Chondrocyte (in vitro differentiated cells): ENCODE measurements around the gene BICDL2. TPM values are rescaled to one million over a fixed set of nuclear protein-coding genes. Genes with fewer than 3 reads are reported as not detected.
A peak's percentile ranks its signal among the peaks of the same experiment; 100 is the strongest.
"Not testable (repeated sequence)": the region's sequence is repeated elsewhere in the genome, so short reads cannot be mapped to it uniquely, and the experiment has no call there.

Source experiments
- DNase-seq: peaks from one replicate; pipeline ENCODE4 v3.0.0; 2021; ENCODE audit warnings: mixed read lengths, low spot score
- H3K27ac Mint-ChIP-seq: one replicate; pipeline ENCODE4 v1.8.0; 2021; ENCODE audit warnings: mild to moderate bottlenecking, moderate library complexity, mixed read lengths; ENCODE audit not compliant: unreplicated experiment
- H3K27me3 Mint-ChIP-seq: 2 replicates; pipeline ENCODE4 v1.8.0; 2021; ENCODE audit warnings: low read depth, mixed read lengths
- H3K36me3 Mint-ChIP-seq: 2 replicates; pipeline ENCODE4 v1.8.0; 2021; ENCODE audit warnings: low read depth, mixed read lengths
- H3K4me1 Mint-ChIP-seq: 2 replicates; pipeline ENCODE4 v1.8.0; 2021; ENCODE audit warnings: low read depth, mild to moderate bottlenecking, mixed read lengths
- H3K4me3 Mint-ChIP-seq: one replicate; pipeline ENCODE4 v1.8.0; 2021; ENCODE audit warnings: mild to moderate bottlenecking, moderate library complexity, mixed read lengths; ENCODE audit not compliant: unreplicated experiment
- H3K9me3 Mint-ChIP-seq: 2 replicates; pipeline ENCODE4 v1.8.0; 2021; ENCODE audit warnings: low read depth, mixed read lengths
- CTCF ChIP-seq: fragments of 200-600 bp; sonication (generic); IDR thresholded peaks from 2 replicates; pipeline ENCODE4 v1.5.0; 2021; ENCODE audit warnings: antibody characterized with exemption, mild to moderate bottlenecking, moderate library complexity
- total RNA-seq: library from RNA; stranded (reverse); gene quantifications from 3 replicates; pipeline ENCODE4 v1.2.1, GENCODE V29; 2021

The BICDL2 gene
- total RNA-seq, 1 donor from 2014 or later, result not detected

- no peaks in the 10 kb centered on the region for H3K4me1 Mint-ChIP-seq
- H3K36me3 Mint-ChIP-seq, result peaks cover 2% of the 10 kb centered on the region
- no peak for TF ChIP-seq CTCF
- H3K9me3 Mint-ChIP-seq, result no peaks in the 10 kb centered on the region
- H3K27ac Mint-ChIP-seq, result no peak overlapping the region
- no peak overlapping the region for H3K4me3 Mint-ChIP-seq
- peaks cover 26% of the 10 kb centered on the region for H3K27me3 Mint-ChIP-seq
- DNase-seq, result no peak
Measured at GRCh38 chr16:3071655-3072054, 34.9 kb upstream of the BICDL2 start.

GRCh38 chr16:3070608-3071111 lies 33.9 kb upstream of the BICDL2 start:
- Mint-ChIP-seq H3K4me1 (peaks cover 3% of the 10 kb centered on the region), H3K36me3 (peaks cover 2% of the 10 kb centered on the region), H3K27me3 (peaks cover 26% of the 10 kb centered on the region), H3K4me3 (no peak overlapping the region), H3K27ac (no peak overlapping the region), H3K9me3 (no peaks in the 10 kb centered on the region)
- no peak for TF ChIP-seq CTCF
- no peak for DNase-seq

- not testable (repeated sequence) for H3K4me3 Mint-ChIP-seq, H3K36me3 Mint-ChIP-seq, H3K27ac Mint-ChIP-seq, H3K9me3 Mint-ChIP-seq
- Mint-ChIP-seq H3K27me3 (peaks cover 15% of the 10 kb centered on the region), H3K4me1 (peaks cover 10% of the 10 kb centered on the region)
- peak; percentile 53 for DNase-seq
Measured at GRCh38 chr16:3069146-3069545, 32.4 kb upstream of the BICDL2 start.

- no peak overlapping the region for H3K4me3 Mint-ChIP-seq
- no peak for TF ChIP-seq CTCF
- no peak for DNase-seq
- peaks cover 8% of the 10 kb centered on the region for H3K27me3 Mint-ChIP-seq
- peaks cover 10% of the 10 kb centered on the region for H3K4me1 Mint-ChIP-seq
- no peak overlapping the region for H3K27ac Mint-ChIP-seq
- H3K36me3 Mint-ChIP-seq, result peaks cover 2% of the 10 kb centered on the region
- no peaks in the 10 kb centered on the region for H3K9me3 Mint-ChIP-seq
Measured at GRCh38 chr16:3068487-3068886, 31.7 kb upstream of the BICDL2 start.

GRCh38 chr16:3066440-3066748 lies 29.6 kb upstream of the BICDL2 start:
- TF ChIP-seq CTCF, result no peak
- no peak overlapping the region for H3K27ac Mint-ChIP-seq
- DNase-seq, result no peak
- H3K4me1 Mint-ChIP-seq, result peaks cover 10% of the 10 kb centered on the region
- no peak overlapping the region for H3K4me3 Mint-ChIP-seq
- no peaks in the 10 kb centered on the region for H3K27me3 Mint-ChIP-seq
- no peaks in the 10 kb centered on the region for H3K36me3 Mint-ChIP-seq
- H3K9me3 Mint-ChIP-seq, result no peaks in the 10 kb centered on the region

GRCh38 chr16:3065742-3066439 lies 29.1 kb upstream of the BICDL2 start:
- H3K36me3 Mint-ChIP-seq, result no peaks in the 10 kb centered on the region
- H3K4me3 Mint-ChIP-seq, result peak overlapping the region; percentile 59
- peak overlapping the region; percentile 79 for H3K27ac Mint-ChIP-seq
- peaks cover 10% of the 10 kb centered on the region for H3K4me1 Mint-ChIP-seq
- no peaks in the 10 kb centered on the region for H3K27me3 Mint-ChIP-seq
- no peak for DNase-seq
- H3K9me3 Mint-ChIP-seq, result no peaks in the 10 kb centered on the region
- TF ChIP-seq CTCF, result no peak
